GM19463 (cell line): ENCODE data around the gene PDE3B.
"Not testable (repeated sequence)": the region's sequence is repeated elsewhere in the genome, so short reads cannot be mapped to it uniquely, and the experiment has no call there.

Experiments
- ATAC-seq: cut with Tn5 transposase; IDR thresholded peaks from one replicate; pipeline ENCODE4 v1.9.1; 2021; ENCODE audit warnings: mild to moderate bottlenecking, moderate library complexity; ENCODE audit not compliant: unreplicated experiment

PDE3B gene

GRCh38 chr11:14793546-14793945, 149.9 kb downstream of the PDE3B start:
- no peak for ATAC-seq

- ATAC-seq, result not testable (repeated sequence)
Observed at GRCh38 chr11:14796028-14796427, 152.4 kb downstream of the PDE3B start.

- no peak for ATAC-seq
Observed at GRCh38 chr11:14803846-14804245, 160.2 kb downstream of the PDE3B start.

- ATAC-seq, result no peak
Observed at GRCh38 chr11:14809466-14809865, 165.9 kb downstream of the PDE3B start.

GRCh38 chr11:14812757-14813156, 169.2 kb downstream of the PDE3B start:
- ATAC-seq, result no peak

GRCh38 chr11:14813516-14813915, 169.9 kb downstream of the PDE3B start:
- ATAC-seq, result no peak

GRCh38 chr11:14818779-14819178, 175.2 kb downstream of the PDE3B start:
- no peak for ATAC-seq

- no peak for ATAC-seq
Observed at GRCh38 chr11:14819596-14819995, 176.0 kb downstream of the PDE3B start.

- no peak for ATAC-seq
Observed at GRCh38 chr11:14821031-14821430, 177.4 kb downstream of the PDE3B start.

- no peak for ATAC-seq
Observed at GRCh38 chr11:14826600-14826999, 183.0 kb downstream of the PDE3B start.

- no peak for ATAC-seq
Observed at GRCh38 chr11:14835496-14836492, 192.2 kb downstream of the PDE3B start.

GRCh38 chr11:14842002-14842401, 198.4 kb downstream of the PDE3B start:
- no peak for ATAC-seq

GRCh38 chr11:14852571-14853177, 209.1 kb downstream of the PDE3B start:
- no peak for ATAC-seq

GRCh38 chr11:14854057-14854456, 210.5 kb downstream of the PDE3B start:
- no peak for ATAC-seq

GRCh38 chr11:14855890-14856289, 212.3 kb downstream of the PDE3B start:
- no peak for ATAC-seq

- ATAC-seq, result no peak
Observed at GRCh38 chr11:14857621-14858020, 214.0 kb downstream of the PDE3B start.

GRCh38 chr11:14858404-14858803, 214.8 kb downstream of the PDE3B start:
- ATAC-seq, result no peak

- no peak for ATAC-seq
Observed at GRCh38 chr11:14860511-14860910, 216.9 kb downstream of the PDE3B start.

- no peak for ATAC-seq
Observed at GRCh38 chr11:14861680-14862079, 218.1 kb downstream of the PDE3B start.

- not testable (repeated sequence) for ATAC-seq
Observed at GRCh38 chr11:14863775-14864174, 220.2 kb downstream of the PDE3B start.

- ATAC-seq, result no peak
Observed at GRCh38 chr11:14872032-14872431, 228.4 kb downstream of the PDE3B start.

GRCh38 chr11:14873632-14874031, 230.0 kb downstream of the PDE3B start:
- no peak for ATAC-seq
